ENCODE results near the gene HSPA14. TPM values are rescaled to one million over a fixed set of nuclear protein-coding genes. Genes with fewer than 3 reads are reported as not detected.

HSPA14 gene
- total RNA-seq, 1 experiment from 2014 or later: 17.5 TPM

- intact Hi-C loops (cut with micrococcal nuclease): no loop called here
- CTCF ChIA-PET: no interaction called here
Observed at GRCh38 chr10:14803827-14804226, 34.3 kb upstream of the HSPA14 start.

GRCh38 chr10:14806318-14806717, 31.8 kb upstream of the HSPA14 start:
- intact Hi-C loops (cut with micrococcal nuclease): no loop called here
- Histone ChIP-seq H3K4me3 (ENCODE audit: low read length) (no peak overlapping the region), H3K4me2 (ENCODE audit: low read length) (no peak overlapping the region), H2AFZ (ENCODE audit: low read length) (no peak overlapping the region), H3K9me3 (ENCODE audit: low read length) (no peaks in the 10 kb centered on the region), H3K9me2 (replicated peaks; ENCODE audit: low read length) (no peaks in the 10 kb centered on the region), H3F3A (ENCODE audit: low read length, unreplicated experiment) (no peaks in the 10 kb centered on the region), H3K27ac (ENCODE audit: low read length) (peak overlapping the region; percentile 46), H3K27me3 (ENCODE audit: low read length) (no peaks in the 10 kb centered on the region), H3K36me3 (ENCODE audit: low read depth, low read length) (no peaks in the 10 kb centered on the region), H4K20me1 (ENCODE audit: low read length) (no peaks in the 10 kb centered on the region), H3K9ac (ENCODE audit: low read length) (no peak overlapping the region), H3K4me1 (ENCODE audit: insufficient read depth, low read length) (peaks cover 11% of the 10 kb centered on the region; the same call in 1 of the 2 replicates), H3K79me2 (ENCODE audit: low read length) (no peaks in the 10 kb centered on the region)
- ChIA-PET POLR2A (ENCODE audit: unreplicated experiment) (no interaction called here), CTCF (no interaction called here)
- BruUV-seq (replicated peaks): no TSS peak
- ATAC-seq (peak; percentile 60), DNase-seq (peak; percentile 50)
- TF ChIP-seq EZH2 (IDR thresholded peaks at IDR 0.05; ENCODE audit: low read length, unreplicated experiment) (no peak), CTCF (conservative IDR thresholded peaks at IDR 0.05; ENCODE audit: low read depth, low read length) (no peak)

More at GRCh38 chr10:14803827-14804226, 34.3 kb upstream of the HSPA14 start:
- TF ChIP-seq CTCF (conservative IDR thresholded peaks at IDR 0.05; ENCODE audit: low read depth, low read length): no peak
- TF ChIP-seq EZH2phosphoT487 (IDR thresholded peaks at IDR 0.05; ENCODE audit: borderline replicate concordance, low read length): no peak
- TF ChIP-seq EZH2 (IDR thresholded peaks at IDR 0.05; ENCODE audit: low read length, unreplicated experiment): no peak
- DNase-seq (no peak), ATAC-seq (no peak)
- POLR2A ChIA-PET (ENCODE audit: unreplicated experiment): no interaction called here
- no peak overlapping the region for H3K27ac ChIP-seq (ENCODE audit: low read length)
- no peaks in the 10 kb centered on the region for H3K9me2 ChIP-seq (replicated peaks; ENCODE audit: low read length)
- no peak overlapping the region for H3K4me3 ChIP-seq (ENCODE audit: low read length)
- H2AFZ ChIP-seq (ENCODE audit: low read length): no peak overlapping the region
- H4K20me1 ChIP-seq (ENCODE audit: low read length): no peaks in the 10 kb centered on the region
- BruUV-seq (replicated peaks): no TSS peak
- no peak overlapping the region for H3K4me2 ChIP-seq (ENCODE audit: low read length)
- H3K79me2 ChIP-seq (ENCODE audit: low read length): no peaks in the 10 kb centered on the region
- H3K9ac ChIP-seq (ENCODE audit: low read length): no peak overlapping the region
- H3K4me1 ChIP-seq (ENCODE audit: insufficient read depth, low read length): peaks cover 11% of the 10 kb centered on the region; the same call in 1 of the 2 replicates
- H3K9me3 ChIP-seq (ENCODE audit: low read length): no peaks in the 10 kb centered on the region
- H3K27me3 ChIP-seq (ENCODE audit: low read length): no peaks in the 10 kb centered on the region
- no peaks in the 10 kb centered on the region for H3K36me3 ChIP-seq (ENCODE audit: low read depth, low read length)
- no peaks in the 10 kb centered on the region for H3F3A ChIP-seq (ENCODE audit: low read length, unreplicated experiment)

- H3K27me3 ChIP-seq (ENCODE audit: low read length): no peaks in the 10 kb centered on the region
- intact Hi-C loops (cut with micrococcal nuclease): no loop called here
- no peak overlapping the region for H3K27ac ChIP-seq (ENCODE audit: low read length)
- ChIA-PET CTCF (no interaction called here), POLR2A (ENCODE audit: unreplicated experiment) (no interaction called here)
- DNase-seq: no peak
- no peaks in the 10 kb centered on the region for H3F3A ChIP-seq (ENCODE audit: low read length, unreplicated experiment)
- H3K36me3 ChIP-seq (ENCODE audit: low read depth, low read length): no peaks in the 10 kb centered on the region
- BruUV-seq (replicated peaks): no TSS peak
- H3K9ac ChIP-seq (ENCODE audit: low read length): no peak overlapping the region
- TF ChIP-seq CTCF (conservative IDR thresholded peaks at IDR 0.05; ENCODE audit: low read depth, low read length) (no peak), EZH2phosphoT487 (IDR thresholded peaks at IDR 0.05; ENCODE audit: borderline replicate concordance, low read length) (no peak), EZH2 (IDR thresholded peaks at IDR 0.05; ENCODE audit: low read length, unreplicated experiment) (no peak)
- ATAC-seq: no peak
- H3K9me2 ChIP-seq (replicated peaks; ENCODE audit: low read length): no peaks in the 10 kb centered on the region
- H3K9me3 ChIP-seq (ENCODE audit: low read length): no peaks in the 10 kb centered on the region
- H3K4me1 ChIP-seq (ENCODE audit: insufficient read depth, low read length): peaks cover 6% of the 10 kb centered on the region; the same call in 1 of the 2 replicates
- no peak overlapping the region for H2AFZ ChIP-seq (ENCODE audit: low read length)
- no peaks in the 10 kb centered on the region for H4K20me1 ChIP-seq (ENCODE audit: low read length)
- no peaks in the 10 kb centered on the region for H3K79me2 ChIP-seq (ENCODE audit: low read length)
- no peak overlapping the region for H3K4me2 ChIP-seq (ENCODE audit: low read length)
- H3K4me3 ChIP-seq (ENCODE audit: low read length): no peak overlapping the region
Observed at GRCh38 chr10:14810969-14811953, 26.8 kb upstream of the HSPA14 start.
